ENCODE measurements around the gene DCAF17. TPM values are rescaled to one million over a fixed set of nuclear protein-coding genes. Genes with fewer than 3 reads are reported as not detected.
"Not testable (repeated sequence)": the region's sequence is repeated elsewhere in the genome, so short reads cannot be mapped to it uniquely, and the experiment has no call there.

The DCAF17 gene
- total RNA-seq, 4 donors from 2014 or later: 14.6 to 50.8 (median 23.8) TPM

DNA sequence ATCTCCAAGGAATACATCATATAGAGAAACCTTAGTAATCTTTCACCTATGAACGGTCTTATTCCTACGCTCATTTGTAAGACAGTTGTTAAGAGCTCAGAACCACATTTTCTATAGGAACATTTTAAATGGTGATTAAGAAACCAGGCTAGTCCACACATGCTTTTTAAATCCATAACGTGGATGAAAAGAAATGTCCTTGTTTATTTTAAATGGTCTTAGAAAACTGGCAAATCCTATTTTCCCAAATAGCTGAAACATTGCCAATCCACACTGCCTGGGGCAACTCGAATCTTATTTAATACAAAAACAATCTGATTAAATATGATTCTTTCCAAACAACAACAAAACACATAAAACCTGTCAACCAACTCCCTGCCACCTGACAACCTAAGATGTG is 23.9 kb upstream of the DCAF17 start:
- H3K27ac ChIP-seq: no peak overlapping the region
- no peak for DNase-seq
- no peaks in the 10 kb centered on the region for H3K4me1 ChIP-seq

DNA sequence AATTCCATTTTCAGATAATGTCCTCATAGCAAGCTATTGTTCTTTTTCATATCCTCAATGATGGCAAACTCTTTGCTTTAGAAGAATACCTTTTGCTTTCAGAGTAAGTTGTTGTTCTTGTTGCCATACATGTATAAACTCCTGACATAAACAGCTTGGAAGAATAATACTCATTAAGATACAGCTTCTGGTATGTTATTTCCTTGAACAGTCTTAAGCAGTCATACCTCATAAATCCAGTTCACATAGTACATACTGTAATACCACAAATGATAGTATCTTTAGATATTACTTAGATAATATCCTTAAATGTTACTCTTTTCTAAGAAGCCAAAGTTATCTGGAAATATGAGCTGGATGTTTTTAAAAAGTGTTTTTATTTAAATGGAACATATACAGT is 23.4 kb upstream of the DCAF17 start:
- TF ChIP-seq, protein P1, sequence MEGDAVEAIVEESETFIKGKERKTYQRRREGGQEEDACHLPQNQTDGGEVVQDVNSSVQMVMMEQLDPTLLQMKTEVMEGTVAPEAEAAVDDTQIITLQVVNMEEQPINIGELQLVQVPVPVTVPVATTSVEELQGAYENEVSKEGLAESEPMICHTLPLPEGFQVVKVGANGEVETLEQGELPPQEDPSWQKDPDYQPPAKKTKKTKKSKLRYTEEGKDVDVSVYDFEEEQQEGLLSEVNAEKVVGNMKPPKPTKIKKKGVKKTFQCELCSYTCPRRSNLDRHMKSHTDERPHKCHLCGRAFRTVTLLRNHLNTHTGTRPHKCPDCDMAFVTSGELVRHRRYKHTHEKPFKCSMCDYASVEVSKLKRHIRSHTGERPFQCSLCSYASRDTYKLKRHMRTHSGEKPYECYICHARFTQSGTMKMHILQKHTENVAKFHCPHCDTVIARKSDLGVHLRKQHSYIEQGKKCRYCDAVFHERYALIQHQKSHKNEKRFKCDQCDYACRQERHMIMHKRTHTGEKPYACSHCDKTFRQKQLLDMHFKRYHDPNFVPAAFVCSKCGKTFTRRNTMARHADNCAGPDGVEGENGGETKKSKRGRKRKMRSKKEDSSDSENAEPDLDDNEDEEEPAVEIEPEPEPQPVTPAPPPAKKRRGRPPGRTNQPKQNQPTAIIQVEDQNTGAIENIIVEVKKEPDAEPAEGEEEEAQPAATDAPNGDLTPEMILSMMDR (IDR thresholded peaks at IDR 0.05): no peak
- TF ChIP-seq POLR2A (IDR thresholded peaks at IDR 0.05): no peak
- Histone ChIP-seq H3K4me3 (no peak overlapping the region), H3K36me3 (no peaks in the 10 kb centered on the region), H3K27ac (no peak overlapping the region), H3K4me1 (no peaks in the 10 kb centered on the region), H3K9me3 (no peaks in the 10 kb centered on the region), H3K27me3 (no peaks in the 10 kb centered on the region)
- DNase-seq: no peak
- intact Hi-C loops (cut with DNase I; ENCODE audit: low total_unique reads): no loop called here

More for the DNA sequence above, 23.9 kb upstream of the DCAF17 start:
- Histone ChIP-seq H3K9me3 (no peaks in the 10 kb centered on the region), H3K4me3 (no peak overlapping the region), H3K36me3 (no peaks in the 10 kb centered on the region), H3K27me3 (no peaks in the 10 kb centered on the region)
- intact Hi-C loops (cut with DNase I; ENCODE audit: low total_unique reads): no loop called here
- no peak for TF ChIP-seq POLR2A (IDR thresholded peaks at IDR 0.05)
- TF ChIP-seq, protein P1 (IDR thresholded peaks at IDR 0.05): no peak

DNA sequence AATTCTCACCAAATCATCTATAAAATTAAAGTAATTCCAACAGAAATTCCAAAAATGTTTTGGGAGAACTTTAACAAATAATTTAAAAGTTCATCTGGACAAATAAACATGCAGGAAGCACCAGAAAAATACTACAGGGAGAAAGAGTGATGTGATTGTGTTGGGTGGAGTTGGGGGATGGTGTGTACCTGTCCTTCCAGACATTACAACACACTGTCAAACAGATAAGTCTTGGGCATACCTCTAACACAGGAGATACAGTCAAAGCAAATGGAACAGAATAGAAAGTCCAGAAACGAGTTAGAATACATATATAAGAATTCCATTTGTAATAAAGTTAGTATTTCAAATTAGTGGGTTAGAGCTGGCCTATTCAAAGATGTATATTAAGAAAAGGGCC is 22.8 kb upstream of the DCAF17 start:
- H3K9me3 ChIP-seq: no peaks in the 10 kb centered on the region
- intact Hi-C loops (cut with DNase I; ENCODE audit: low total_unique reads): no loop called here
- no peak overlapping the region for H3K4me3 ChIP-seq
- H3K36me3 ChIP-seq: no peaks in the 10 kb centered on the region
- DNase-seq: no peak
- no peak overlapping the region for H3K27ac ChIP-seq
- TF ChIP-seq POLR2A (IDR thresholded peaks at IDR 0.05): no peak
- TF ChIP-seq, protein P1 (IDR thresholded peaks at IDR 0.05): no peak
- no peaks in the 10 kb centered on the region for H3K27me3 ChIP-seq
- H3K4me1 ChIP-seq: no peaks in the 10 kb centered on the region

DNA sequence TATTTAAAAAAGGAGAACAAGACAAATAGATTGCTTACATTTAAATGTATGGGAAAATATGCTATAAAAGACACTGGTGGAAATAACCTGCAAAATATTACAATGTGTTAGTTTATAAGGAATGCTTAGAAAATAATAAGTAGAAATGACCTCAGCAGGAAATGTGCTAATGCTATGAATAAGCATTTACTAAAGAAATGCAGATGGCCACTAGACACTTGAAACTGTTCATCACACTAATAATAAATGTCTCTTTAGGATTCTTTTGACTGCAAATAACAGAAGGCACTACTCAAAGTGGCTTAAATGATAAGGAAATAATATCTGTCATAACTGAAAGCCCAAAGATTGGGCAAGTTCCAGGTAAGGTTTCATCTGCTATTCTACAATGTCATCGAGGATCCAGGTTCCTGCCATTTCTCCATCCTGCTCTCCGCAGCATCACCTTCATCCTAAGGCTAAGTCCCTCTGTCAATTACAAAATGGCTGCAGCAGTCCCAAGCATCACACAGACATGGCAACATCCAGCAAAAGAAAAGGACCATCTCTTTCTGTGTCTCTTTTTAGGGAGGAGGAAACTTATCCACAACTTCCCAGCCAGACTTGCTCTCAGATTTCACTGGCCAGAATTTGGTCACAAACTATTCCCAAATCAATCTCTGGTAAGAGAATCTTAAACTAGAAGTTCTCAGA is 22.1 kb upstream of the DCAF17 start:
- TF ChIP-seq, protein P1 (IDR thresholded peaks at IDR 0.05): no peak
- no peak for TF ChIP-seq POLR2A (IDR thresholded peaks at IDR 0.05)
- Histone ChIP-seq H3K4me3 (no peak overlapping the region), H3K27ac (no peak overlapping the region), H3K4me1 (no peaks in the 10 kb centered on the region), H3K27me3 (no peaks in the 10 kb centered on the region), H3K36me3 (no peaks in the 10 kb centered on the region), H3K9me3 (no peaks in the 10 kb centered on the region)
- intact Hi-C loops (cut with DNase I; ENCODE audit: low total_unique reads): no loop called here
- no peak for DNase-seq

DNA sequence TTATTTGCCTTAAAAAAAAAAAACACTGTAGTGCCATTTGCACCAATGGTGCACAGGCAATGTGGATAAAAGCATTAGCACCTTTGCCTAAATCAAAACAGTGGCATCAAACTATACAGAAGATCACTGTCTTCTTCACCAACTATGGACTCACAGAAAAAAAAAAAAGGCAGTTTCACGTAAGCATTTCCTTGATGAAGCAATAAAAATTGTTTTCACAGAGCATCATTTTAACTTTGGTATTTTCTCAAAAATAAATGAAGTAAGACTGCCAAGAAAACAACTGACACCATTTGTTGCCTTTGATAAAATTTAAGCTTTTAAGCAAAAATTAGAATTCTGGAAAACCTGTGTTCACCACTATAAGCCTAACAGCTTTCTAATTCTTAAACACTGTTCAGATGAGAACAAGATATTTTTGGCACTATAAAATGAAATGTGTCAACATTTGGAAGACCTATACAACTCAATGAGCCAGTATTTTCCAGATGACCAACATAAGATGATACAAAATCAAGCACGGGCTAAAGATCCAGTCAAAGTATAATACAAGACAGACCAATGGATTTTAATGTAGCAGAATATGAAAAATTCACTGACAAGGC is 21.4 kb upstream of the DCAF17 start:
- no peak overlapping the region for H3K4me3 ChIP-seq
- H3K9me3 ChIP-seq: no peaks in the 10 kb centered on the region
- H3K36me3 ChIP-seq: no peaks in the 10 kb centered on the region
- no peak for DNase-seq
- no peak overlapping the region for H3K27ac ChIP-seq
- intact Hi-C loops (cut with DNase I; ENCODE audit: low total_unique reads): no loop called here
- H3K27me3 ChIP-seq: no peaks in the 10 kb centered on the region
- TF ChIP-seq, protein P1 (IDR thresholded peaks at IDR 0.05): no peak
- TF ChIP-seq POLR2A (IDR thresholded peaks at IDR 0.05): no peak
- no peaks in the 10 kb centered on the region for H3K4me1 ChIP-seq

DNA sequence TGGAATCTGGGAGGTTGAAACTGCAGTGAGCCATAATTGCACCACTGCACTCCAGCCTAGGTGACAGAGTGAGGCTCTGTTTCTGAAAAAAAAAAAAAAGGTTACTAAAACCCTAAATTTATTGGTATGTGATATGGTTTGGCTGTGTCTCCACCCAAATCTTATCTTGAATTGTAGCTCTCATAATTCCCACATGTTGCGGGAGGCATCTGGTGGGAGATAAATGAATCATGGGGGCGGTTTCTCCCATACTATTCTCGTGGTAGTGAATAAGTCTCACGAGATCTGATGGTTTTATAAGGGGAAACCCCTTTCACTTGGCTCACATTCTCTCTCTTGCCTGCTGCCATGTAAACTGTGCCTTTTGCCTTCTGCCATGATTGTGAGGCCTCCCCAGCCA is 19.4 kb upstream of the DCAF17 start:
- H3K4me1 ChIP-seq; H3K4me3 ChIP-seq; H3K36me3 ChIP-seq; intact Hi-C loops (cut with DNase I; ENCODE audit: low total_unique reads); DNase-seq; H3K27me3 ChIP-seq; H3K27ac ChIP-seq; H3K9me3 ChIP-seq: not testable (repeated sequence)

Data from uterus (tissue), 4 donors.